Mucosa of rectum (tissue), 2 donors: ENCODE measurements around the gene FAM174B.

Experiments used
- H3K27ac ChIP-seq, 2 donors: one replicate each; pipeline ENCODE4 v1.7.0; 2013; ENCODE audit warnings: inconsistent platforms in 2 of 2, low read depth in 2 of 2, low read length in 2 of 2
- H3K27me3 ChIP-seq, 2 donors: one replicate each; pipeline ENCODE4 v1.7.0; 2013; ENCODE audit warnings: low read length in 2 of 2; ENCODE audit not compliant: control insufficient read depth in 2 of 2, insufficient read depth in 2 of 2
- H3K36me3 ChIP-seq, 2 donors: one replicate each; pipeline ENCODE4 v1.7.0; 2013; ENCODE audit warnings: low read length in 2 of 2; ENCODE audit not compliant: control insufficient read depth in 2 of 2, insufficient read depth in 2 of 2
- H3K4me1 ChIP-seq, 2 donors: one replicate each; pipeline ENCODE4 v1.7.0; 2013; ENCODE audit warnings: low read length in 2 of 2, mild to moderate bottlenecking in 1 of 2; ENCODE audit not compliant: control insufficient read depth in 2 of 2, insufficient read depth in 2 of 2
- H3K4me3 ChIP-seq, 2 donors: one replicate each; pipeline ENCODE4 v1.7.0; 2013; ENCODE audit warnings: low read length in 2 of 2
- H3K9ac ChIP-seq, 2 donors: one replicate each; pipeline ENCODE4 v1.7.0; 2013; ENCODE audit warnings: low read length in 2 of 2, low read depth in 1 of 2, mild to moderate bottlenecking in 1 of 2
- H3K9me3 ChIP-seq, 2 donors: one replicate each; pipeline ENCODE4 v1.7.0; 2013; ENCODE audit warnings: low read length in 2 of 2; ENCODE audit not compliant: control insufficient read depth in 2 of 2
- donor health status: healthy.
- donor health status: Normal muscosa, but diverticular disease.

Gene FAM174B

DNA sequence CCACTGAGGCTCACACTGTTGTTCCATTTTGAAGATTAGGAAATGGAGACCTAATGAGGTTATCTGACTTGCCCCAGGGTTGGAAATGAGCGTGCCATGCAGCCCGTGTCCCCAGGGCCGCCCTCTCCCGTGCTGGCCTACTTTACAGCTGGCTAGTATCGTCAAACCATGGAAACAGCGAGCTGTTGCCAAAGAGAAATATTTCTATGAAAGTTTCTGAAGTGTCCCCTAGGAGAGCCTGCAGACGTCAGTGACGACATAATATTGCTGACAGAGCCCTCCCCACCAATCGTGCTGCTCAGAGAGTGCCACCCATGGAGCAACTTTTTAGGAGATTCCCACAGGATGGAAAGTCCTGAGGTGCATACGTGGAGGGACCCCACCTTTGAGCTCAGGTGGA, 11.2 kb upstream of the FAM174B start:
- H3K36me3 ChIP-seq = no peaks in the 10 kb centered on the region
- no peaks in the 10 kb centered on the region for H3K9me3 ChIP-seq
- no peaks in the 10 kb centered on the region for H3K27me3 ChIP-seq
- H3K4me1 ChIP-seq = peaks cover 8 to 14% of the 10 kb centered on the region in 2 donors
- peak overlapping the region; percentile 62 to 65 for H3K27ac ChIP-seq
- peak overlapping the region in 1 of 2 donors; percentile 14 for H3K4me3 ChIP-seq
- peak overlapping the region; percentile 2 to 29 for H3K9ac ChIP-seq

DNA sequence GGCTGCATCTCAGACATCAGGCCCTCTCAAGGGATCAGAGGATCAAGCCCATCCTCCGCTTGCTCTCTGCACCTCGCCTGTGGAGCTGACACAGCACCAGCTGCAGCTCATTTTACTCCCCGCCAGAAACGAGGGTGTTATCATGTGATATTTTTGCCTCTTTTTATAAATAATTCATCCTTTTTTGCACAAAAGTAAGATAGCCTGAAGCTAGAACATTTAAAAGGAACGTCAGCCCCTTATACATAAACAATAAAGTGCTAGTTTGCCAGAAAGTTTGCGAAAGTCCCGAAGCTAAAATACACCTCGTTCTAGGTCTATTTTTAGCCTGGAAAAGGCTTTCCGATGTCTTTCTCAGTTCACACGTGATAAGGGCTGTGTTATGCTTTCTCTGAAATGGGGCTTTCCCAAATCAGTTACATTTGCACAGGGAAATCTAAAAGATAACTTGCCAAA, 9.6 kb upstream of the FAM174B start:
- H3K9me3 ChIP-seq = no peaks in the 10 kb centered on the region
- H3K9ac ChIP-seq = no peak overlapping the region
- no peak overlapping the region for H3K4me3 ChIP-seq
- no peaks in the 10 kb centered on the region for H3K36me3 ChIP-seq
- H3K27ac ChIP-seq = peak overlapping the region; percentile 49 to 53
- no peaks in the 10 kb centered on the region for H3K27me3 ChIP-seq
- H3K4me1 ChIP-seq = peaks cover 8 to 14% of the 10 kb centered on the region in 2 donors

DNA sequence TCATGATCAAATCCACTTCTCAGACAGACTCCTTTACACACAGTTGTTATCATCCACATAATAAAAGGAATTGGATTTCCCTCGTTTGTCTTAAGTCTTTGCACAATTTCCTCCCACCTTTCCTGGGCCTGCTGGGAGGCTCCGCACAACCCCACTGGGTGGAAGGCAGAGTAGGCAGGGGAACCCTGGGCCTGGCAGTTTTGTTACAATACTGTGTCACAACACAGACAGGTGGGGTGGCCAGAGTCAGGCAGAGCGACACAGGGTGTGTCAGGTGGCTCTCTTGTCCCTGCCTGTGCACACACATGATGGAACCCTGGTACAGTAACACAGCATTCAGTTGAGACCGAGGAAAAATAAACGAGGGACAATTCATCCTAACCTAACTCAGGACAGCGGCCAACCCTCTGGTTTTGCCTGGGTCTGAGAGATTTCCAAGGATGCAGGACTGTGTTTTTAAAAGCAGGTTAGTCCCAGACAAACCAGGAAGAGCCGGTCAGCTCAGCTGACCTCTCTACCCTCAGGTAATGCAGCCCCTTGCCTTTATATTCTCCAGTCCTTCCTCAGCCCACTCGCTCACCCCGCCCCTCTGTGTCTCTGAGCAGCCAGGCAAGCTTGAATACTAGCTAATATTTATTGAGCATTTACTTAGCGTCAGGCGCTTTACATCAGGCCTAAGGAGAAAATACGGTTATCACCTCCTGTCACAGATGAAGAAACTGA, 8.8 kb upstream of the FAM174B start:
- no peaks in the 10 kb centered on the region for H3K36me3 ChIP-seq
- H3K9me3 ChIP-seq = no peaks in the 10 kb centered on the region
- peak overlapping the region in 1 of 2 donors; percentile 8 for H3K9ac ChIP-seq
- H3K27ac ChIP-seq = peak overlapping the region in 1 of 2 donors; percentile 53
- no peaks in the 10 kb centered on the region for H3K27me3 ChIP-seq
- H3K4me1 ChIP-seq = peaks cover 8 to 14% of the 10 kb centered on the region in 2 donors
- no peak overlapping the region for H3K4me3 ChIP-seq

DNA sequence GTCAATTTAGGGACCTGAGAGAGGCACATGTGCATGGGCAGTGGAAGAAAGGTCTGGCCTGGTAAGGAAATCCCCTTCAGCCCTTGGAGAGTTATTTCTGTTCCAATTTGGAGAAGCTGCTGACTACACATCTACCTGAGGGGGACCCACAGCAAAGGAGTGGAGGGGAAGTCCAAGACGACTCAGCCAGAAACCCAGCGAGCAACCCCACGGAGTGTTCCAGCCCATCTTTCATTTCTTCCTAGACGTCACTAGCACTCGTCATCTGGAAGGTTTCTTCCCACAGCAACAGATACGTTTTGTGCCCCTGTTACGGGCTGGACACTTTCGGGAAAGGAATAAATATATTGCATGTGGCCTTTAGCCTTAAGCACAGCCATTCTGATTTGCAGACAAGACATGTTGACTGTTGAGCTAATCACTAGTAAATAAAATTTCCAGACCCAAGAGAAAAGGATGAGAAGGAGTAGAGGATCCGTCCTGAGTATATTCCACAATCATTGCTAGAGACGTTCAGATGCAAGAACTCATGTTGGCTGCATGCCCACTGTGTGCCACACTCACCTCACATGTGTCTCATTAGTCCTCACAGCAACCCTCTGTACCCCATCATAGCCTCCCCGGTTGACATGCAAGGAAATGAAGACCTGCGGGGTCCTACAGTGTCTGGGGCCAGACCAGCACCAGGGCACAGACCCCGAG, 7.8 kb upstream of the FAM174B start:
- Histone ChIP-seq H3K36me3 (no peaks in the 10 kb centered on the region), H3K9me3 (no peaks in the 10 kb centered on the region), H3K9ac (no peak overlapping the region), H3K4me1 (peaks cover 8 to 14% of the 10 kb centered on the region in 2 donors), H3K27me3 (no peaks in the 10 kb centered on the region), H3K4me3 (no peak overlapping the region), H3K27ac (no peak overlapping the region)

DNA sequence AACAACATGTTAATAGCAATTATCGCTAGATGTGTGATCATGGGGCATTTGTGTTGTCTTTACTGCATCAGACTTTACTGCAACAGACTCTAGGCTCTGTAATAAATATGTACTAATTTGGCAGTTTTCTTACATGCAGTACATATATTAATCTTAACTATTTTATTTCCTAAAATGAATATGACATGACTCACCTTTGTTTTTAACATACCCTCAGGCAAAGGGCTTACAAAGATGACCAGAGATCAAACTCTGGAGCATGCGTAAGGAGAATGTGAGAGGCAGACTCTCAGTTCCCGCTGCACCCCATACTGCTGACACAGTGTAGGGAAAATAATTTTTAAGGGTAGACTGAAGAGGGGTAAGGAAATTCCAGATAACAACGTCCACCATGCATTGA, 7.2 kb upstream of the FAM174B start:
- H3K36me3 ChIP-seq = no peaks in the 10 kb centered on the region
- no peak overlapping the region for H3K4me3 ChIP-seq
- H3K4me1 ChIP-seq = peaks cover 8 to 14% of the 10 kb centered on the region in 2 donors
- no peak overlapping the region for H3K9ac ChIP-seq
- H3K27ac ChIP-seq = no peak overlapping the region
- no peaks in the 10 kb centered on the region for H3K27me3 ChIP-seq
- no peaks in the 10 kb centered on the region for H3K9me3 ChIP-seq

DNA sequence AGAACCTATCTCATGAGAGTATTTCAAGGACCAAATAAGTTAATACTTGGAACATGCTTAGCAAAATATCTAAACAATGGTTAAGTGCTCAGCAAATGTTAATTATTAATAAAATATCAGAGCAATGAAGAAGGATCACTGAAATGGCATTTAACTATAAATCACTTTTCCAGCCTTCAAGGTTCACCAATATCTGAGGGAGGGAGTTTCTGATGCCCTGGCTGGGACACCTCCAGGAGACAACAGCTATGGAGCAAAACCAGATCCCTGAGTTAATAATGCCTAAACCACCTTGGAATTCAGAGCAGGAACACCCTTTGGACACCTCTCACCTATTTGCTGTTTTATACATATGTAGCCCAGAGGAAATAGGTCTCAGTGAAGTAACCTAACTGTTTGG, 6.4 kb upstream of the FAM174B start:
- H3K9ac ChIP-seq = no peak overlapping the region
- no peak overlapping the region for H3K27ac ChIP-seq
- no peaks in the 10 kb centered on the region for H3K27me3 ChIP-seq
- H3K4me1 ChIP-seq = peaks cover 5 to 8% of the 10 kb centered on the region in 2 donors
- no peaks in the 10 kb centered on the region for H3K9me3 ChIP-seq
- no peak overlapping the region for H3K4me3 ChIP-seq
- H3K36me3 ChIP-seq = no peaks in the 10 kb centered on the region

DNA sequence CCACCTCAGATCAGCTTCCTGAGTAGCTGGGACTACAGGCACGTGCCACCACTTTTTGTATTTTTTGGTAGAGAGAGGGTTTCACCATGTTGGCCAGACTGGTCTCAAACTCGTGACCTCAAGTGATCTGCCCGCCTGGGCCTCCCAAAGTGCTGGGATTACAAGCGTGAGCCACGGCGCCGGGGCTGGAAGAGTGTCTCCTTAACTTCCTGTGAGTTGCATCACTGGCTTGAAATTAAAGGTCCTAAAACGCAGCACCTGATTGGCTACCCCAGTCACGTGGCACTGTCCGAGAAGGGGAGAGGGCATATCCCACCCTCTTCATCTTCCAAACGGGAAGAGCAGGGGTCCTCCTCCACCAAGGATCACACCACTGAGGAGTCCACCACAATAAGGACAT, 5.5 kb upstream of the FAM174B start:
- no peaks in the 10 kb centered on the region for H3K9me3 ChIP-seq
- H3K9ac ChIP-seq = no peak overlapping the region
- H3K4me3 ChIP-seq = no peak overlapping the region
- no peak overlapping the region for H3K27ac ChIP-seq
- no peaks in the 10 kb centered on the region for H3K36me3 ChIP-seq
- peaks cover 4% of the 10 kb centered on the region in 2 donors for H3K4me1 ChIP-seq
- H3K27me3 ChIP-seq = peaks cover 0 to 8% of the 10 kb centered on the region in 2 donors

DNA sequence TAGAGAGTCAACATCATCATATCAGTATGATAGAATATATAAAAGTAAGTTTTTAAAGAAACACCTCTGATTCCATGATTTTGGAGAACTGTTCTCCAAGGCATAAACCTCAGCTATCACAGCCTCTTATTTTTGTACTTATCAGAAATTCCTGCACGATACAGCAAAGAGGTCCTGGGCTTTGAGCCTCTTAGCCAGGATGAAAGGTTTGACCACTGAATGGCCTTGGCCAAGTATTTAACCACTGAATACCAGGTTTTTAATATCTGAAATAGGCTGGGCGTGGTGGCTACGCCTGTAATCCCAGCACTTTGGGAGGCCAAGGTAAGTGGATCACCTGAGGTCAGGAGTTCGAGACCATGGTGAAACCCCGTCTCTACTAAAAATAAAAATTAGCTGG, 1.9 kb upstream of the FAM174B start:
- Histone ChIP-seq H3K4me3 (no peak overlapping the region), H3K9ac (no peak overlapping the region), H3K9me3 (no peaks in the 10 kb centered on the region), H3K36me3 (no peaks in the 10 kb centered on the region), H3K27ac (no peak overlapping the region), H3K27me3 (peaks cover 0 to 9% of the 10 kb centered on the region in 2 donors), H3K4me1 (peaks cover 5 to 16% of the 10 kb centered on the region in 2 donors)

DNA sequence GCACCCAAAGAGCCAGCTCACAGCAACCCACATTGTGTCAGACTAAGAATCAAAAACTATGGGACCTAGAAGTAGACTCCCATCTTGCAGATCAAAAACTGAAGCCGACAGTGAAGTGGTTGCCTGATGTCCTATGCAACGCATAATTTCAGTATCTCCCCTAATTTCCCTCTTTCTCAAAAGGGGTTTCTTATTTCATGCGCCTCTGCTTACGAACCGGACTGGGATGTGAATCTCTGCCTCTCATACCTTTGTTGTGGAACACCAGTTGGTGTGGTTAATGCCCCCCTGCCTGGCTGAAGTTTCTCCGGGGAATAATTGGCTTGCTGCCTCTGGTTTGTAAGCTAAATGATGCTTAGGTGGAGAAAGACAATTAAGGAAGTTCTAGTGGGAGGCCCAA, 514 bp upstream of the FAM174B start:
- H3K4me3 ChIP-seq = peak overlapping the region; percentile 59 to 69
- H3K36me3 ChIP-seq = no peaks in the 10 kb centered on the region
- H3K9me3 ChIP-seq = no peaks in the 10 kb centered on the region
- peaks cover 0 to 9% of the 10 kb centered on the region in 2 donors for H3K27me3 ChIP-seq
- H3K4me1 ChIP-seq = peaks cover 5 to 16% of the 10 kb centered on the region in 2 donors
- peak overlapping the region; percentile 44 to 67 for H3K27ac ChIP-seq
- peak overlapping the region; percentile 18 to 53 for H3K9ac ChIP-seq

DNA sequence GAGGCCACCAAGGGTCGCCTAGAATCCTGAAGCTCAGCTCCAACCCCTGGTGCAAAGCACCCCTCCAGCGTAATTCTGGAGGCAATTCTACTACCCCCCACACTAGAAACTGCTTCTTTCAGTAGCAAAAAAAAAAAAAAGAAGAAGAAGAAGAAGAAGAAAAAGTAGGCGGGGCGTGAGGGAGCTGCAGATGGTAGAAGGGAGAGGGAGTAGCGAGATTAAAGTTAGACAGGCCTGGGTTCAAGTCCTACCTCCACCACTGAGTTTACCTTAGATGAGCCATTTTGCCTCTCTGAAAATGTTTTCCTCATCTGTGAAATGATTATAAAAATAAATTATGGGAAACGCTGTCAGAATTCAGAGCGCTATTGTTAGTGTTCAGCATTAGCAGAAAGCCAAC, 913 bp downstream of the FAM174B start:
- peaks cover 0 to 9% of the 10 kb centered on the region in 2 donors for H3K27me3 ChIP-seq
- peak overlapping the region; percentile 29 to 44 for H3K27ac ChIP-seq
- H3K9me3 ChIP-seq = no peaks in the 10 kb centered on the region
- peak overlapping the region; percentile 59 to 69 for H3K4me3 ChIP-seq
- H3K36me3 ChIP-seq = no peaks in the 10 kb centered on the region
- H3K4me1 ChIP-seq = peaks cover 5 to 16% of the 10 kb centered on the region in 2 donors
- H3K9ac ChIP-seq = no peak overlapping the region
